ENCODE results near the gene PIGL.

GRCh38 chr17:16181581-16181980, 35.4 kb upstream of the PIGL start:
- TF ChIP-seq CTCF (conservative IDR thresholded peaks at IDR 0.05; ENCODE audit: low read length), result no peak
- no peak for TF ChIP-seq EZH2phosphoT487 (IDR thresholded peaks at IDR 0.05; ENCODE audit: borderline replicate concordance)
